Immature natural killer cell (primary cell): Measurements from ENCODE around the gene USP11. TPM values are rescaled to one million over a fixed set of nuclear protein-coding genes. Genes with fewer than 3 reads are reported as not detected.
A peak's percentile ranks its signal among the peaks of the same experiment; 100 is the strongest.

Source experiments
- DNase-seq, 3 donors: peaks; one replicate each; pipeline ENCODE4 v3.0.0; 2022; ENCODE audit warnings: mixed read lengths in 1 of 3
- H3K27ac Mint-ChIP-seq, 6 donors: one replicate each; pipeline ENCODE4 v1.8.0; 2020; ENCODE audit warnings: mixed read lengths in 6 of 6, mild to moderate bottlenecking in 5 of 6, inconsistent platforms in 4 of 6, moderate library complexity in 3 of 6
- H3K27me3 Mint-ChIP-seq, 3 donors: one replicate each; pipeline ENCODE4 v1.8.0; 2020 to 2021; ENCODE audit warnings: low read depth in 3 of 3, mild to moderate bottlenecking in 3 of 3, mixed read lengths in 3 of 3, moderate library complexity in 3 of 3, inconsistent platforms in 1 of 3
- H3K36me3 Mint-ChIP-seq, 3 donors: one replicate each; pipeline ENCODE4 v1.8.0; 2020; ENCODE audit warnings: mixed read lengths in 3 of 3, inconsistent platforms in 2 of 3, mild to moderate bottlenecking in 2 of 3
- H3K4me1 Mint-ChIP-seq, 2 donors: one replicate each; pipeline ENCODE4 v1.8.0; 2020; ENCODE audit warnings: inconsistent platforms in 2 of 2, mild to moderate bottlenecking in 2 of 2, mixed read lengths in 2 of 2, moderate library complexity in 1 of 2
- H3K4me3 Mint-ChIP-seq, 5 donors: one replicate each; pipeline ENCODE4 v1.8.0; 2020; ENCODE audit warnings: mild to moderate bottlenecking in 5 of 5, mixed read lengths in 5 of 5, inconsistent platforms in 3 of 5, moderate library complexity in 3 of 5
- H3K9me3 Mint-ChIP-seq, 6 donors: one replicate each; pipeline ENCODE4 v1.8.0; 2020; ENCODE audit warnings: mild to moderate bottlenecking in 6 of 6, mixed read lengths in 6 of 6, inconsistent platforms in 4 of 6, moderate library complexity in 3 of 6
- polyA plus RNA-seq, 3 donors: library from polyadenylated mRNA; unstranded; fragments of 300-500 nt; fragmentation: Illumina TruSeq; gene quantifications; one replicate each; pipeline ENCODE4 v1.2.3, GENCODE V29; 2021

The USP11 gene
- polyA plus RNA-seq, 3 donors from 2014 or later = 70.8 to 112 (median 96.5) TPM

- Mint-ChIP-seq H3K36me3 (peaks cover 0 to 42% (median 23%) of the 10 kb centered on the region in 3 donors), H3K27me3 (peaks cover 3 to 13% (median 5%) of the 10 kb centered on the region in 3 donors), H3K4me1 (peaks cover 52 to 65% of the 10 kb centered on the region in 2 donors), H3K9me3 (no peaks in the 10 kb centered on the region), H3K27ac (peak overlapping the region in 3 of 6 donors; percentile 39 to 71 (median 64)), H3K4me3 (peak overlapping the region in 1 of 5 donors; percentile 51)
- DNase-seq = no peak
Measured at GRCh38 chrX:47197526-47197925, 35.3 kb upstream of the USP11 start.

- peaks cover 0 to 48% (median 24%) of the 10 kb centered on the region in 3 donors for H3K36me3 Mint-ChIP-seq
- no peak overlapping the region for H3K4me3 Mint-ChIP-seq
- H3K4me1 Mint-ChIP-seq = peaks cover 47 to 60% of the 10 kb centered on the region in 2 donors
- peaks cover 3 to 12% (median 5%) of the 10 kb centered on the region in 3 donors for H3K27me3 Mint-ChIP-seq
- H3K27ac Mint-ChIP-seq = peak overlapping the region in 1 of 6 donors; percentile 67
- DNase-seq = no peak
- no peaks in the 10 kb centered on the region for H3K9me3 Mint-ChIP-seq
Measured at GRCh38 chrX:47198026-47198686, 34.7 kb upstream of the USP11 start.

- H3K27ac Mint-ChIP-seq = peak overlapping the region in 3 of 6 donors; percentile 11 to 67 (median 27)
Measured at GRCh38 chrX:47198687-47199080, 34.1 kb upstream of the USP11 start.

GRCh38 chrX:47199286-47199685 lies 33.5 kb upstream of the USP11 start:
- H3K4me1 Mint-ChIP-seq = peaks cover 39 to 51% of the 10 kb centered on the region in 2 donors
- peaks cover 0 to 55% (median 31%) of the 10 kb centered on the region in 3 donors for H3K36me3 Mint-ChIP-seq
- H3K27me3 Mint-ChIP-seq = peaks cover 0 to 8% (median 2%) of the 10 kb centered on the region in 3 donors
- no peaks in the 10 kb centered on the region for H3K9me3 Mint-ChIP-seq
- peak overlapping the region in 2 of 6 donors; percentile 22 to 53 for H3K27ac Mint-ChIP-seq
- no peak overlapping the region for H3K4me3 Mint-ChIP-seq
- DNase-seq = no peak

More at GRCh38 chrX:47198687-47199080, 34.1 kb upstream of the USP11 start:
- Mint-ChIP-seq H3K4me1 (peaks cover 42 to 54% of the 10 kb centered on the region in 2 donors), H3K4me3 (no peak overlapping the region), H3K27me3 (peaks cover under 1 to 9% (median 2%) of the 10 kb centered on the region in 3 donors), H3K36me3 (peaks cover 0 to 51% (median 27%) of the 10 kb centered on the region in 3 donors), H3K9me3 (no peaks in the 10 kb centered on the region)
- no peak for DNase-seq

GRCh38 chrX:47200385-47201150 lies 32.2 kb upstream of the USP11 start:
- peaks cover 0 to 8% (median 0%) of the 10 kb centered on the region in 3 donors for H3K27me3 Mint-ChIP-seq
- no peak overlapping the region for H3K4me3 Mint-ChIP-seq
- peaks cover 29 to 38% of the 10 kb centered on the region in 2 donors for H3K4me1 Mint-ChIP-seq
- H3K36me3 Mint-ChIP-seq = peaks cover 4 to 63% (median 37%) of the 10 kb centered on the region in 3 donors
- no peak for DNase-seq
- peak overlapping the region in 1 of 6 donors; percentile 59 for H3K27ac Mint-ChIP-seq
- no peaks in the 10 kb centered on the region for H3K9me3 Mint-ChIP-seq

- H3K4me3 Mint-ChIP-seq = no peak overlapping the region
- H3K36me3 Mint-ChIP-seq = peaks cover 4 to 70% (median 43%) of the 10 kb centered on the region in 3 donors
Measured at GRCh38 chrX:47201345-47201944, 31.4 kb upstream of the USP11 start.

GRCh38 chrX:47202316-47202715 lies 30.5 kb upstream of the USP11 start:
- Mint-ChIP-seq H3K36me3 (peaks cover 4 to 77% (median 51%) of the 10 kb centered on the region in 3 donors), H3K4me3 (no peak overlapping the region), H3K9me3 (no peaks in the 10 kb centered on the region), H3K4me1 (peaks cover 12 to 21% of the 10 kb centered on the region in 2 donors), H3K27me3 (peaks cover 0 to 4% (median 0%) of the 10 kb centered on the region in 3 donors), H3K27ac (no peak overlapping the region)
- DNase-seq = no peak

More at GRCh38 chrX:47201345-47201944, 31.4 kb upstream of the USP11 start:
- Mint-ChIP-seq H3K9me3 (no peaks in the 10 kb centered on the region), H3K27me3 (peaks cover 0 to 4% (median 0%) of the 10 kb centered on the region in 3 donors), H3K4me1 (peaks cover 20 to 29% of the 10 kb centered on the region in 2 donors), H3K27ac (peak overlapping the region in 2 of 6 donors; percentile 30 to 59)
- DNase-seq = no peak

GRCh38 chrX:47202877-47203276 lies 29.9 kb upstream of the USP11 start:
- no peak overlapping the region for H3K27ac Mint-ChIP-seq
- H3K27me3 Mint-ChIP-seq = peaks cover 0 to 4% (median 0%) of the 10 kb centered on the region in 3 donors
- H3K9me3 Mint-ChIP-seq = no peaks in the 10 kb centered on the region
- DNase-seq = no peak
- no peak overlapping the region for H3K4me3 Mint-ChIP-seq
- peaks cover 7 to 15% of the 10 kb centered on the region in 2 donors for H3K4me1 Mint-ChIP-seq
- H3K36me3 Mint-ChIP-seq = peaks cover 4 to 77% (median 53%) of the 10 kb centered on the region in 3 donors

- DNase-seq = no peak
- Mint-ChIP-seq H3K27ac (peak overlapping the region in 1 of 6 donors; percentile 30), H3K27me3 (peaks cover 0 to 2% (median 0%) of the 10 kb centered on the region in 3 donors), H3K4me3 (no peak overlapping the region), H3K36me3 (peaks cover 4 to 75% (median 52%) of the 10 kb centered on the region in 3 donors), H3K4me1 (peaks cover 3 to 5% of the 10 kb centered on the region in 2 donors), H3K9me3 (no peaks in the 10 kb centered on the region)
Measured at GRCh38 chrX:47204970-47205369, 27.8 kb upstream of the USP11 start.

- H3K36me3 Mint-ChIP-seq = peaks cover 4 to 72% (median 48%) of the 10 kb centered on the region in 3 donors
- DNase-seq = no peak
- H3K27ac Mint-ChIP-seq = peak overlapping the region in 1 of 6 donors; percentile 61
- H3K4me1 Mint-ChIP-seq = peaks cover 2 to 3% of the 10 kb centered on the region in 2 donors
- peaks cover 0 to 2% (median 0%) of the 10 kb centered on the region in 3 donors for H3K27me3 Mint-ChIP-seq
- H3K4me3 Mint-ChIP-seq = no peak overlapping the region
- H3K9me3 Mint-ChIP-seq = no peaks in the 10 kb centered on the region
Measured at GRCh38 chrX:47206316-47206715, 26.5 kb upstream of the USP11 start.

GRCh38 chrX:47208108-47208507 lies 24.7 kb upstream of the USP11 start:
- no peak overlapping the region for H3K4me3 Mint-ChIP-seq
- peaks cover 0 to 2% (median 0%) of the 10 kb centered on the region in 3 donors for H3K27me3 Mint-ChIP-seq
- H3K36me3 Mint-ChIP-seq = peaks cover 4 to 75% (median 54%) of the 10 kb centered on the region in 3 donors

GRCh38 chrX:47209508-47210238 lies 23.1 kb upstream of the USP11 start:
- no peaks in the 10 kb centered on the region for H3K9me3 Mint-ChIP-seq
- no peaks in the 10 kb centered on the region for H3K27me3 Mint-ChIP-seq
- H3K4me3 Mint-ChIP-seq = no peak overlapping the region
- peaks cover 0 to 3% of the 10 kb centered on the region in 2 donors for H3K4me1 Mint-ChIP-seq
- no peak for DNase-seq
- H3K27ac Mint-ChIP-seq = no peak overlapping the region
- H3K36me3 Mint-ChIP-seq = peaks cover 4 to 78% (median 52%) of the 10 kb centered on the region in 3 donors

More at GRCh38 chrX:47208108-47208507, 24.7 kb upstream of the USP11 start:
- DNase-seq = no peak
- no peaks in the 10 kb centered on the region for H3K9me3 Mint-ChIP-seq
- no peak overlapping the region for H3K27ac Mint-ChIP-seq
- H3K4me1 Mint-ChIP-seq = peaks cover 0 to 3% of the 10 kb centered on the region in 2 donors
